HG02852 (cell line): Measurements from ENCODE around the gene CACFD1.

Experiments
- ATAC-seq: cut with Tn5 transposase; IDR thresholded peaks from one replicate; pipeline ENCODE4 v1.9.1; 2021; ENCODE audit warnings: mild to moderate bottlenecking, moderate library complexity; ENCODE audit not compliant: unreplicated experiment

CACFD1 gene

DNA sequence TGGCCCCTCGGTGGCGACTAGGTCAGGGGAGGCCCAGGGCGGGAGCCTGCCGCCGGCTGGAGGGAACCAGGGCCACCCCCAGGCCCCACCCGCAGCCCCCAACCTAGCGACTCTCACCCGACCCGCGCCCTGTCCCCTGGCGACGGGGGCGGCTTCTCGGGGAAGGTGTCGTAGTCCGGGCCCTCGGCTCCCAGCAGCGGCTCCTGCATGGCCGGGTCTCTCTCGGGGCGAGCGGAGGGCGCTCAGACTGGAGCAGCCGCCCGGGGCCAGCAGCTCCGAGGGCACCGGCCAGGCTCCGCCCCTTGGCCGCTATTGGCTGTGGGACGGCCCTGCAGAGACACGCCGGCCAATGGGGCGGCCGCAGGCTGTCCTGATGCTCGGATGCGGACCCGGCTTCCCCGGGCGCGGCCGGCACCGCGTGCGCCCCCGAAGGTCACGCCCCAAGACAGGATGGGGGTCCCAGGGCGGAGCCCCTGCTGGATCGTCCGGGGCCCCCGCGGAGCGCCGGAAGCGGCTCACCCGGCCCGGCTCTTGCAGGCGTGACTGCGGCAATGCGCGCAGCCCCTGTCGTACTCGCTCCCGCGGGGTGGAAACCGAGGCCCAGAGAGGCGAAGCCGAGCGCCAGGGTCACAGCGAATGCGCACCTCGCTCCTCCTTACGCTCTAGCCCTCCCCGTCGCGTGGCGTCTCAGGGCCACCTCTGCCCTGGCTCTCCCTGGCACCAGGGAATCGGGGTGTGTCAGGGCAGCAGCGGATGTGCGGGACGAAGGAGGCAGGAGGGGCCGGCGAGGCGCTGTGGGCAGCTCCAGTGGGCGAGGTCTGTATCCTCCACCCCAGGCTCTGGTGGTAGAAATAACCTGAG is 19.3 kb downstream of the CACFD1 start, which contains the start of gene SLC2A6:
Gene SLC2A6, minus strand, starts transcription at position 249 of the 861 bp plus-strand sequence. Its CDS starts 40 bp downstream, at position 209.
- ATAC-seq: peak; percentile 93

DNA sequence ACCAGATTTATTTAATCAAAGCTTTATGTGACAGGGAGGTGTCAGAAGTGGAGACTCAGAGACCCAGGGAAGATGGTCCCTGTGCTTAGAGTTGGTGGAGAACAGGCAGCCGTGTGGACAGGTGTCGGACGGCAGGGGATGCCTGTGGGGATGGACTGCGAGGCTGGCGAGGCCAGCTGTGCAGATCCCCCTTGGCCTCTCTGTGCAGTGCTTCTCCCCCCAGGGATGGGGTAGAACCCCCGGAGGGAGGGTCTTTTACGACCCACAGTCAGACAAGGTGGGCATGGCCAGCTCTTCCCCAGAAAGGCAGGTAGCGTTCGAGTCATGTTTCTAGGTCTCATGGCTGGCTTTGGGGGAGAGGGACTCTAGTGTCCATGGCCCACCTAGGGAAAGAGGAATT is 23.8 kb downstream of the CACFD1 start:
- ATAC-seq: no peak

DNA sequence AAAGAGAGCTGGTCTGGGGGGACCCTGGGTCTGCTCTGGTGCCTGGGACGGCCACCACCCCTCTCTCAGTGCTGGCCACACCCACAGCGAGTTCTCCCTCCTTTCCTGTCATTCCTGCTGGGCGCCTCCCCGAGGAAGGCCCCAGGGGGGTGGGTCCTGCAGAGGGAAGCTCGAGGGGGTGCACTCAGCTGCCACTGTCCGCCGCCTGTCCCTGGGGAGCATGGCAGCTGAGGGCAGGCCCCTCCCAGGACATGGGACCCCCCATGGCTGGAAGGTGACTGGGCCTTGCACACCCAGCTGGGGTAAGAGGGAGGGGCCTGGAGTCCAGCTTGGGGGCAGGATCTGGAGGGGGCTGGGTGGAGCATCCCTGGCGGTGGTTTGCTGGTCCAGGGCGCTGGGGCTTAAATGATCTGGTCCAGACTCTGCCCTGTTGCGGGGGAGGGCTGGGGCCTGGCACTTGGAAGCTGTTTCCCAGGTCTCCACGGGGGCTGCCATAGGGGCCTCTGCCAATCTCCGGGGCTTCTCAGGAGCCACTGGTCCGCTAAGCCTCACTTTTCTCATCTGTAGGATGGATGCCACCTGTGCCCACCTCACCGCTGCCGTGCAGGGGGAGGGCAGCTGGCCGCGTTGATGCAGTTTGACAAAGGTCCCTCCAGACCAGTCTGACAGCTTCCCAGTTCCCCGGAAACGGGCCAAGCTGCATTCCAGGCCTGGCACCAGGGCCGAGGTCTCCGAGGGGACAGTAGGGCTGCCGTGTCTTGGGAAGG is 25.1 kb downstream of the CACFD1 start:
- ATAC-seq: no peak

DNA sequence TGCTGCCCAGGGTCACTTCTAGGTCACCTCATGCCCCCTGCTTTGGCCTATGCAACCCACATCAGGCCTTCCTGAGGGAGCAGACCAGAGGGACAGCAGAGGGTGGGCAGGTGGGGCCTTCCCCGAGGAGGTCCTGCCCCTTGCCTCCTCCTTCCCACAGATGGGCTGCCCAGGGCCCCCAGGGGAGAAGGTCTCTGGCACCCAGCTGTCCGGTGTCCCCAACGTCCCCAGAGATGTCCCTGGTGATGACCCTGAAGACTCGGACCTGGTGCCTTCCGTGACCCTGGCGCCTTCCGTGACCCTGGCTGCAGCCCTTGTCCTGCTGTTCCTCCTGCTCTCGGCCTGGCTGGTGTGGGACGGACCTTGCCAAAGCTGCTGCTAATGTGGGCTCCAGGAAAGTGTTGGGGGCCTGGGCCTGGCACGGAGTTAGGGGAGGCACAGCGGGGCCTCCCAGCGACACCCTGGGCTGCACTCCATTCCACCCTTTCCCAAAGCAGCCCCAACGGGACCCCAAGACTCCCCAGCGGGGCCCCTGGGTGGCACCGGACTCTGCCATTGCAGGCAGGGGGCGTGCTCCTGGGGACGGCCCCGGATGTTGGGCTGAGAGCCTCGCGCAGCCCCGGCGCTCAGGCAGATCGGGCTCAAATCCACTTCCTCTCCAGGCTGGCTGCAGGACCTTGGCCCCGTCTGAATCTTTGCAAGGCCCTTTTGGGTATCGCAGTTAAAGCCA is 25.9 kb downstream of the CACFD1 start:
- no peak for ATAC-seq

DNA sequence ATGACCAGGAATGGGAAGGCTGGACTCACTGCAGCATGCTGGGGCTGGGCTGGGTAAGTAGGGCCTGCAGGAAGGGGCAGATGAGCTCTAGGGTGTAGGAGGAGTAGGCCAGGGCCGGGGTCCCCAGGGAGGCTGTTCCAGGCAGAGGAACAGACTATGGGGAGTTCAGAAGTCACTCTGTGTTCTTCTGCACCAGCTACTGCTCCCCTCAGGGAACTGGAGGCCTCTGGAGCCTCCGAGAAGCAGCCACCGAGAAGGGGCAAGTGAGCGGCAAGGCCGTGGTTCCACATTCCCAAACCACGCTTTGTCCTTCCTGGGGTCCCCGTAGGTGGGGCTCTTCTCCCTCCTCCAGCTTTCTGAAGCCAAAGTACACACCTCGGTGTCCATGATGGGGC is 27.6 kb downstream of the CACFD1 start:
- no peak for ATAC-seq

DNA sequence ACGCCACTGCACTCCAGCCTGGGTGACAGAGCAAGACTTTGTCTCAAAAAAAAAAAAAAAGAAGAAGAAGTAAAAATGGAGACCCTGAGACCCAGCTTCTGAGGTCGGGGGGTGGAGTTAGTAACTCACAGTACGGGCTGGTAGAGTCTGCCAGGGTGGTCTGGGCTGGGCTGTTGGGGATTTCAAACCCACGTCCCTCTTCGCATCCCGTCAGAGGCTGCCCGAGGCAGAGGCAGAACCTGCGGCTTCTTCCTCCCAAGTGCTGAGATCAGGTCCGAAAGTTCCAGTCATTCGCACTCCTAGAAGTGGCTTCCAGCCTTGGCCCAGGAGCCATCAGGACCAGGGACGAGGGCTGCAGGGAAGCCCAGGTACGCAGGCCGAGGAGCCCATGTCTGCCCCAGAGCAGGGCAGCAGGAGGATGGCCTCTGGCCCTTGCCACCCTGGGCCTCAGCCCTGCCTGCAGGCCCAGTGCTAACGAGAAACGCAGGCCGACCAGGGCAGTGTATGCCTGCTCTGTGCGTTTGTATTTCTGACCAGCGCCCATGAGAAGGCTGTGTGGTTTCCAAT is 29.0 kb downstream of the CACFD1 start:
- no peak for ATAC-seq

DNA sequence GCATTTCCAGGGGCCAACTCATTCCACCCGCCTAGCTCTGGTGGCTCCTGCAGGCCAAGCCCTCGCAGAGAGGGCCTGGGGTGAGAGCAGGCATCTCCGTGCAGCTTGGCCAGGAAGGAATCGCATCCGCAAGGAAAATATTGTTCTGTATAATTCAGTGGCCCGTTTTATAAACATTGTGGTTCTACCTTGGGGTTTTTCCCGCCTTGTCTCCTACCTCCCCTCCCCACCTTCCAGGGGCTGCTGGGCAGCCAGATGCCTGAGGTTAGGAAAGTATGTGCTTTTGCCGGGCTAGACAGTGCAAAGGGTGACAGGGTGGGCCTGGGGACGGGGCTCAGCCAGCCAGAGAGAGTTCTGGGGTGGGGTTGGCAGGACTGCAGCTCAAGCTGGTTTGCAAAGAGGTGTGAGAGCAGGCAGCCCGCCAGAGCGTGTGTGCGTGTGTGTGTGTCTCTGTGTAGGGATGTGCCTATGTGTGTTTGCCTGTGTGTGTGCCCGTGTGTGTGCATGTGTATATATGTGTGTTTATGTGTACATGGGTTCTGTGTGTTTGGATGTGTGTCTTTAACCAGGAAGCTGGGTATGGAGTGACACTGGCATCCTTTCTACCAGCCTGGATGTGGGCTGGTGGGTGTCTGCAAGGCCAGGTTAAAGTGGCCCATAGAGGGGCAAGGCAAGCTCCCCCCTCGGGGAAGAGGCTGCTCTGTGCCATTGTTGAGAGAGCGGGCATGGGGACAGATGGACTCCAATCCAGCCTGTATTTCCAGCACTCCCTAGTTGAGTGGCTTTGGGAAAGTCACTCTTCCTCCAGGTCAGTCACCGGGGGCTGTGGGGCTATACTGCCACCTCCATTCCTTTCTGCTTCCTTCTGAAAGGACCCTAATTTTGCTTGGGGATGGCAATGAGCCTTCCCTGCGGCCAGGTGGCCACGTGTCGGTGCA is 29.7 kb downstream of the CACFD1 start:
- ATAC-seq: no peak

DNA sequence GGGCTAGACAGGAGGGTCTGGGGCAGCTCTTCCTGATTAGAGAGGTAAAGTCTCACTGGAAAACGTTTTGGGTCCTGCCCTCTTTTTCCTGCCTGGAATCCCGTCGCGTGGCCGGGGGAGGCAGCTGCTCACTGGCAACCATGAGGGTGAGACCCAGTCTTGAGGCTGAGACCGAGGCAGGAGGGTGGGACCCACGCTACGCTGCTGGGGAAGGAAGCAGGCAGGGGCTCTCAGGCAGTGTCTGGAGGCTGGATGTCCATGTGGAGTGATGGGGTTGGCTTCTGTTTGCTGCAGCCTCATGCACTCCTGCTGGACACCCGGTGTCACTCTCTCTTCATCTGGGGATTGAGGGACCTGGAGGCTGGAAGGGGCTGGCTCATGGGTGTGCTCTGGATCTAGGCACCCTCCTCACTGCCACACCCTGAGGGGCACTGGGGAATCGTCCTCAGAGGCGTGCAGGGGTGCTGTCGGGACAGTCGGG is 30.5 kb downstream of the CACFD1 start:
- ATAC-seq: no peak

DNA sequence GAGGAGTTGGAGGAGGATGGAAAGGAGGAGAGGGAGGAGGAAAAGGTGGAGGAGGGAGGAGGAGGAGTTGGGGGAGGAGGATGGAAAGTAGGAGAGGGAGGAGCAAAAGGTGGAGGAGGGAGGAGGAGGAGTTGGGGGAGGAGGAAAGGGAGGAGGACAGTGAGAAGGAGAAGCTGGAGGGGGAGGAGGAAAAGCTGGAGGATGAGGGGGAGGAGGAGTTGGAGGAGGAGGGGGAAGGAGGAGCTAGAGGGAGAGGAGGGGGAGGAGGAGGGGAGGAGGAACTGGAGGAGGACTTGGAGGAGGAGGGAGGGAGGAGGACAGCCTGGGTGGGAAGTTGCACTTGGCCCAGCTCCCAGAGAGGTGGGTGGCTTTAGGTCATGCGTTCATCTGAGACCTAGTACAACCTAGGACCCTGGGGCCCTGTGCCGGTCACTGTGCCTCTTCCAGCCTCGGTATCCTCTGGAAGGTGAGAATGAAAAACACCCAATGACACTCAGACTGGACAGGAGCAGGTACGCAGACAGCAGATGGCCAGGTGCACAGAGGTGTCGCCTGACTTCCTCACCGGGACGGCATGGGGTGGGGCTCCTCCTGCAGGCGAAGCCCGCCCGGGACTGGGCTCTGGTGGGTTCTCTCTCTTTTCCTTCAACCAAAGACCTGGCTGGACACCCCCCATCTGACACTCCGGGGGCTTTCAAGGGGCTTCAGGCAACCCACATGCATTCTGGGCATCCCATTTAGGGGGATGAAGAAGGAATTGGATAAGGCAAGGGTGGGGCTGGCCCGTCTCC is 31.3 kb downstream of the CACFD1 start:
- no peak for ATAC-seq

DNA sequence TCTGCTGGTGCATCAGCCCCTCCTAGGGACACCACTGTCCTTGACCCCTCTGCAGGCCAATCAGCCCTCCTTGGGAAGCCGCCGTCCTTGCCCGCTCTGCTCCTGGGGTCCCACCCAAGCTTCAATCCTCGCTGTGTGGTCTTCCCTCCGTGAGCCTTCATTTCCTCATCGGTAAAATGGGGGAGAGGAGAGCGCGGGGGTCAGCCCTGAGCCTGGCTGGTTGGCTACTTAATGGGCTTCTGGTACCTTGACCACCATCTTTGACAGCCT is 31.8 kb downstream of the CACFD1 start:
- no peak for ATAC-seq

DNA sequence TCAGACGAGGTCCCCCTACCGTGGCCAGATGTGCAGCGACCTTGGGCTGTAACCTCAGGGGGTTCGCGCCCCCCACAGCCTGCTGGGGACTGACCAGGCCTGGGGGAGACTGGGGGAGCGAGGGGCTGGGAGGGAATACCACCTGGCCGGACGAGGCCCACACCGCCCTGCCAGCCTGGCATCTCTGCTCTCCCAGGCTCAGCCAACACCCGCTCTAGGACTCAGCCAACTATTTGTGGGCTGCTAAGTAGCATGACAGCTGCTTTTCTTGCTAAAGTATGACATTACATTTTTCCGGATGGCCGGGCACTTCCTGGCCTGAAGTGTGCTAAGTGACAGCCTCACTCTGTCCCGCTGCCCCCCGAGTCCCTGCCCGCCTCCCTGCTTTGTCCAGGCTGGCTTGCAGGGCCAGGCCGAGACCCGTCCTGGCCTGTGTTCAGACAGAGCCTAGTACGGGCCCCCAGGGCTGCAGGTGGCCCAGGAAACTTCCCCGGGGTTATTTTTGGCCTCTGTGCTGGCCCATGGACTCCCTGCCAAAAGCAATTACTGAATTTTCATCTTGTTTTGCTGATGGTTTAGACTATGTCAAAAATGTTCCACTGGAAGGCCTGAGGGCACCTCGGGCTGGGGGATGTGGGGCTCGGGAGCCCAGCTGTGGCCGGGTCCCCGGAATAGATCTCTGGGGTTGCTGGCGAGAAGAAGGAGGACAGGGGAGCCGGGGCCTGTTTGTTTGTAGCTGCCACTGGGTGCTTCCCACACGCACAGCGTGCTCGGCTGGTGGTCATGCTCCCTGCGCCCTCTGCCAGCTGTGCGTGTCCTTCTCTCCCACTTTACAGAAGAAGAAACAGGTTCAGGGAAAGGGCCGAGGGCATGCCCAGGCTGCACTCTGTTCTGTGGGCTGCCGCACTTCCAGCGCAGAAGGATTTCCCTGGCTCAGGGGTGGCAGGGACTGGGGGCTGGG is 32.6 kb downstream of the CACFD1 start:
- ATAC-seq: no peak

DNA sequence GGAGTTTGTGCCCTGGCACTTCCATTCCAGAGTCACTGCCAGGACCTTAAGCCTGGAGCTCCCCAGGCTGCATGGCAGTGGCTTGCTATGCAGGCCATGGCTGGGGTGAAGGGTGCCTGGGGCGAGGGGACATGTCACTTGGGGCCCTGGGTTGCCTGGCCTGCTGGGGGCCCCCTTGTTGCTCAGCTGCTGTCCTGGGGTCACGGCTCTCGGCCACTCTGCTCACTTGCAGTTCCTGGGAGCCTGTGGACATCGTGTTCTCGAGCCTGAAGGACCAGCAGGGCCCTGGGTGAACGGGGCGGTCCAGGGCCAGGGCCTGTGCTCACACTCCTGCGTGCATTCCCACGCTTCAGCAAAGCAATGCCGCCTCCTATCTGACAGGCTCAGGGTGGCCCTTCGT is 33.6 kb downstream of the CACFD1 start:
- no peak for ATAC-seq

DNA sequence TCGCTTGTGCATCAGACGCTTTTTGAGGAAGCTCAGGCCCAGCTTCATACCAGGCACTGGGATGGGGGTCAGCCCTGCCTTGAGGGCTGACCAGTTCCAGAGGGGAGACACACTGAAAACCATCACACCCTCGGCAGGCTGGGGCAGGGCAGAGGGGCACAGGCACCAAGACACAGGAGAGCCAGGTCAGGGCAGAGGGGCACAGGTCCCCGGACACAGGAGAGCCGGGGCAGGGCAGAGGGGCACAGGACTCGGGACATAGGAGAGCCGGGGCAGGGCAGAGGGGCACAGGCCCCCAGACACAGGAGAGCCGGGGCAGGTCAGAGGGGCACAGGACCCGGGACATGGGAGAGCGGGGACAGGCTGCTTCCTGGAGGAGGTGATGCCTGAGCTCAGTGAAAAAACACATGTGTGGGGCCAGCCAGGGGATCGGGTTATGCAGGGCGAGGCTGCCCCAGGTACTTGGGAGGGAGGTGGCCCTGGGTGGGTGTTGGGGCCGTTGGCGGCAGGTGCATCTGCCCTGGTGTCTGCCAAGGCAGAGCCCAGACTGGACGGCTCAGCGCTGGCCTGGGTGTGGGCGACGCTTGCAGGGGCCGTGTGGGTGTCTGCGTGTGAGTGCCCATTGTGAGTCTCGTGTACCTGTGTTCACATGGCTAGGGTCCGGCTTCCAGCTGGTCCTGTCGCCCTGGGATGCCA is 34.2 kb downstream of the CACFD1 start:
- no peak for ATAC-seq

DNA sequence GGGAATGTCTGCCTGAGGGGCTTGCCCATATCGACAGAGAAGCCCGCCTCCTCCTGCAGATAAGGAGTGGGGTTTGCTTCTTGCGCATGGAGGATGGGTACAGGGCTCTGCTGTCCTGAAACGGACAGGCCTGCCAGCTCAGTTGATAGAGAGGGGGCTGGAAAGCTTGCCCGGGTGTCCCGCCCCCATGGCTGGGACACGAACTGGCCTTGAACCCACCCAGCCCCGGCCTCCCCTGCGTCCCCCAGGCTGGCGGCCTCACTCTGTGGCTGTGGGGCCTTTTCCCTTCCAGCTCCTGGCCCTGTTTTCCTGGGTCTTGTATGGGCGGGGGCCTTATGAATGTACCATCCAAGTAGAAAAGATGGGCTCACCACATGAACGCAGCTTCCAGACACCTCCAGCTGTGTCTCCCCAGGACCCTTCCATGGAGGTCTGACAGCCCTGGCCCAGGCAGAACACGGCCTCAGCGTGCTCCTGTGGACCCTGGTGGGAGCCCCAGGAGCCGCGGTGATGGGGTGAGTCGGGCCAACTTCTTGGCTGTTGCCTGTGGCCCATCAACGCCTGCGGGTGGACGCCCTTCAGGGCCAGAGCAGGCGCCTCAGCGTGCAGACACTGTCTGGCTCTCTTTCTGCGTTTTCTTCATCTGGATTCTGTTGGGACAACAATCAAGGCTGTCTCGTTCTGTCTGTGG is 35.0 kb downstream of the CACFD1 start:
- ATAC-seq: no peak

DNA sequence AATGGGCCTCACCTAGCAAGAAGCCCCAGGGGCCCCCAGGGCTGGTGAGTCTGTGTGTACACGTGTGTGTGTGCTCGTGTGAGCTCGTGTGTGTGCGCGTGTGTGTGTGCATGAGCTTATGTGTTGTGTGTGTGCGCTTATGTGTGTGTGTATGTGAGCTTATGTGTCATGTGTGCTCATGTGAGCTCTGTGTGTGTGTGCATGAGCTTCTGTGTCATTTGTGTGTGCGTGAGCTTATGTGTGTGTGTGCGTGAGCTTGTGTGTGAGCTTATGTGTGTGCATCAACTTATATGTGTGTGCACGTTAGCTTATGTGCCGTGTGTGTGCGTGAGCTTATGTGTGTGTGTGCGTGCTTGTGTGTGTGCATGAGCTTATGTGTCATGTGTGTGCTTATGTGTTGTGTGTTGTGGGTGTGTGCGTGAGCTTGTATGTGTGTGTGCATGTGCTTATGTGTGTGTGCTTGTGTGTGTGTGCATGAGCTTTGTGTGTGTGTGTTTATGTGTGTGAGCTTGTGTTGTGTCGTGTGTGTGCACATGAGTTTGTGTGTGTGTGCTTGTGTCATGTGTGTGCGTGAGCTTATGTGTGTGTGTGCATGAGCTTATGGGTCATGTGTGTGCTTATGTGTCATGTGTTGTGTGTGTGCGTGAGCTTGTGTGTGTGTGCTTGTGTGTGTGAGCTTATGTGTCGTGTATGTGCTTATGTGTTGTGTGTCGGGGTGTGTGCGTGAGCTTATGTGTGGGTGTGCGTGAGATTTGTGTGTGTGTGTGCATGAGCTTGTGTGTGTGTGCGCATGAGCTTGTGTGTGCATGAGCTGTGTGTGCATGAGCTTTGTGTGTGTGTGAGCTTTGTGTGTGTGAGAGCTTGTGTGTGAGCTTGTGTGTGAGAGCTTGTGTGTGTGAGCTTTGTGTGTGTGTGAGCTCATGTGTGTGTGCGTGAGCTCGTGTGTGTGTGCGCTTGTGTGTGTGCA is 35.8 kb downstream of the CACFD1 start:
- no peak for ATAC-seq
